K562 (cell line): ENCODE results near the gene CNTN3. TPM values are rescaled to one million over a fixed set of nuclear protein-coding genes. Genes with fewer than 3 reads are reported as not detected.

Experiments
- ATAC-seq: fragments of 200-7000 bp; cut with Tn5 transposase; 3 replicates; pipeline ENCODE4 v1.9.1; 2020; ENCODE audit warnings: moderate library complexity
- BruUV-seq: library from RNA; stranded (reverse); fragments of 400-500 nt; replicated peaks from 2 replicates; lab custom pipeline; 2021; lab: Mats Ljungman, UMichigan
- CTCF ChIA-PET: fragments of 300-600 bp; formaldehyde crosslinking; extraction: SDS; loops from one replicate; lab custom pipeline; 2021; ENCODE audit warnings: low intra/inter-chr PET ratio; lab: Yijun Ruan, JAX
- POLR2A ChIA-PET: fragments of 300-600, 350-650 bp; sonication (Branson Sonifier 250); formaldehyde crosslinking; extraction: SDS; loops from one replicate; lab custom pipeline; 2021; ENCODE audit warnings: antibody characterized with exemption, inconsistent platforms; lab: Yijun Ruan, JAX
- DNase-seq, 4 experiments: peaks; one replicate each; pipeline versions ENCODE4 v3.0.0 to v3.0.0-alpha.2; 2011 to 2018; ENCODE audit warnings: low spot score in 3 of 4, mixed read lengths in 3 of 4; ENCODE audit errors: extremely low read depth in 1 of 4
- FAIRE-seq: peaks from 2 replicates; lab custom pipeline; 2011; peaks lifted over from hg19 to GRCh38; lab: Jason Lieb, UNC
- H2AFZ ChIP-seq: 2 replicates; pipeline ENCODE4 v1.6.0; 2011; ENCODE audit warnings: low read depth, low read length, control low read depth, inconsistent platforms
- H3K27ac ChIP-seq: fragments of 200-600 bp; 3 replicates; pipeline ENCODE4 v1.8.0; 2011; ENCODE audit warnings: low read depth, mild to moderate bottlenecking, control low read depth, inconsistent platforms, low read length, moderate library complexity, mixed read lengths; ENCODE audit errors: extremely low read depth
- H3K27me3 ChIP-seq, 2 experiments: fragments of 300-600 bp in 1 of 2; 2 replicates in 1 of 2; 3 replicates in 1 of 2; pipeline versions ENCODE4 v1.6.0 to v1.8.0; 2011; ENCODE audit warnings: inconsistent platforms in 2 of 2, low read length in 2 of 2, mild to moderate bottlenecking in 1 of 2, mixed read lengths in 1 of 2, moderate library complexity in 1 of 2; ENCODE audit not compliant: control insufficient read depth in 2 of 2, insufficient read depth in 2 of 2
- H3K36me3 ChIP-seq: fragments of 300-600 bp; 3 replicates; pipeline ENCODE4 v1.8.0; 2011; ENCODE audit warnings: mild to moderate bottlenecking, low read length, inconsistent platforms; ENCODE audit not compliant: control insufficient read depth, insufficient read depth
- H3K4me1 ChIP-seq, 2 experiments: fragments of 200-600 bp in 1 of 2; replicated peaks in 1 of 2; 2 replicates in 1 of 2; 3 replicates in 1 of 2; pipeline versions ENCODE4 v1.5.1 to v1.8.0; 2011; ENCODE audit warnings: inconsistent platforms in 2 of 2, low read length in 2 of 2, mild to moderate bottlenecking in 1 of 2, mixed read lengths in 1 of 2, moderate library complexity in 1 of 2; ENCODE audit not compliant: control insufficient read depth in 2 of 2, insufficient read depth in 2 of 2
- H3K4me2 ChIP-seq: 2 replicates; pipeline ENCODE4 v1.6.1; 2011; ENCODE audit warnings: low read length, control low read depth, inconsistent platforms, mixed read lengths; ENCODE audit not compliant: insufficient read depth
- H3K4me3 ChIP-seq: fragments of 200-600 bp; sonication (generic), shearing (Covaris generic); 2 replicates; pipeline ENCODE4 v1.5.1; 2016; ENCODE audit warnings: control low read depth, inconsistent platforms
- H3K79me2 ChIP-seq: fragments of 200-600 bp; 3 replicates; pipeline ENCODE4 v1.8.0; 2011; ENCODE audit warnings: low read length, inconsistent platforms; ENCODE audit not compliant: control insufficient read depth, insufficient read depth
- H3K9ac ChIP-seq, 2 experiments: 2 replicates each; pipeline versions ENCODE4 v1.6.0 to v1.6.1; 2011; ENCODE audit warnings: low read depth in 2 of 2, low read length in 2 of 2, control low read depth in 1 of 2, inconsistent platforms in 1 of 2, mild to moderate bottlenecking in 1 of 2, mixed read lengths in 1 of 2; ENCODE audit not compliant: insufficient read depth in 1 of 2
- H3K9me1 ChIP-seq: one replicate; pipeline ENCODE4 v1.6.0; 2011; ENCODE audit warnings: inconsistent platforms, mild to moderate bottlenecking, low read length, moderate library complexity; ENCODE audit not compliant: control insufficient read depth, insufficient read depth
- H3K9me3 ChIP-seq: replicated peaks from 2 replicates; pipeline ENCODE4 v1.5.1; 2011; ENCODE audit warnings: low read depth, low read length, inconsistent platforms; ENCODE audit not compliant: control insufficient read depth, insufficient read depth
- H4K20me1 ChIP-seq: replicated peaks from 2 replicates; pipeline ENCODE4 v1.6.1; 2011; ENCODE audit warnings: low read length, inconsistent platforms, mixed read lengths; ENCODE audit not compliant: control insufficient read depth, insufficient read depth
- ELF2 ChIP-seq: fragments of 250-450 bp; sonication (Bioruptor Pico); IDR thresholded peaks from 2 replicates; pipeline ENCODE4 v1.5.0; 2021; ENCODE audit warnings: mild to moderate bottlenecking
- MEF2A ChIP-seq: IDR thresholded peaks from 2 replicates; pipeline ENCODE4 v1.6.1; 2011; ENCODE audit warnings: low read depth, mild to moderate bottlenecking, low read length, moderate library complexity; ENCODE audit not compliant: control insufficient read depth
- NR2C2 ChIP-seq, 2 experiments: fragments of 200-800 bp in 1 of 2; sonication (Bioruptor generic) in 1 of 2; sonication (generic) in 1 of 2; formaldehyde crosslinking in 1 of 2; IDR thresholded peaks; 2 replicates each; pipeline versions ENCODE4 v1.6.1 to v1.8.0; 2016 to 2022; ENCODE audit warnings: mild to moderate bottlenecking in 1 of 2, missing compliant biosample characterization in 1 of 2, missing genetic modification characterization in 1 of 2, missing genetic modification reagents in 1 of 2
- SMARCA4 ChIP-seq: fragments of 450-650 bp; IDR thresholded peaks from 2 replicates; pipeline ENCODE4 v1.6.1; 2016
- TAF9B ChIP-seq: fragments of 450-650 bp; IDR thresholded peaks from 2 replicates; pipeline ENCODE4 v1.6.1; 2018; ENCODE audit warnings: mild to moderate bottlenecking; ENCODE audit not compliant: partially characterized antibody
- WGBS: fragments of 100-300 bp; shearing (Covaris generic); methylation state at CpG from one replicate; pipeline ENCODE4 v1.1.6; 2016; ENCODE audit warnings: low coverage, mixed read lengths; ENCODE audit not compliant: insufficient coverage; ENCODE audit errors: missing lambda C conversion rate; 5-methylcytosine and 5-hydroxymethylcytosine counted together
- in situ Hi-C: fragments of 300-500 bp; cut with MboI; formaldehyde crosslinking; loops from 4 replicates; pipeline ENCODE4 v1.15.0; 2018; ENCODE audit warnings: inconsistent platforms, mixed read lengths
- intact Hi-C: fragments of 100-400 bp; cut with micrococcal nuclease; formaldehyde crosslinking; loops from 2 replicates; pipeline ENCODE4 v1.14.2; 2022
- polyA plus RNA-seq, 8 experiments: library from polyadenylated mRNA; depleted of rRNA in 4 of 8; stranded (reverse) in 5 of 8; unstranded in 3 of 8; fragments of >200 nt; fragmentation: Nextera tagmentation in 2 of 8; fragmentation: Illumina TruSeq in 1 of 8; extraction: Ambion mirVana in 2 of 8; extraction: Trizol in 1 of 8; gene quantifications; 2 replicates each; pipeline versions ENCODE4 v1.2.1 to v1.2.3, GENCODE V29; 2011 to 2014; ENCODE audit warnings: inconsistent platforms in 1 of 8, missing spikeins in 1 of 8
- total RNA-seq, 7 experiments: library from RNA; depleted of rRNA in 6 of 7; stranded (reverse); fragments of >200 nt in 6 of 7; fragmentation: Illumina TruSeq in 2 of 7; extraction: Trizol in 2 of 7; gene quantifications; 2 replicates each; pipeline versions ENCODE4 v1.2.1 to v1.2.3, GENCODE V29; 2011 to 2021; ENCODE audit warnings: low replicate concordance in 1 of 7
- TF ChIP-seq, protein P1 (sequence below): fragments of 450-650 bp; formaldehyde crosslinking; conservative IDR thresholded peaks from 2 replicates; pipeline ENCODE4 v1.4.0; 2022; ENCODE audit warnings: mild to moderate bottlenecking, missing genetic modification characterization

CNTN3 gene
- total and polyA plus RNA-seq, 9 of the 15 experiments (the other 6 are each of a cell fraction or from before 2014, with no cell fraction given): 0.01 to 0.07 (median 0.03) TPM; not detected in 3

GRCh38 chr3:74590620-74591262, 23.7 kb downstream of the CNTN3 start (continued):
- TF ChIP-seq MEF2A: no peak
- TF ChIP-seq, protein P1, sequence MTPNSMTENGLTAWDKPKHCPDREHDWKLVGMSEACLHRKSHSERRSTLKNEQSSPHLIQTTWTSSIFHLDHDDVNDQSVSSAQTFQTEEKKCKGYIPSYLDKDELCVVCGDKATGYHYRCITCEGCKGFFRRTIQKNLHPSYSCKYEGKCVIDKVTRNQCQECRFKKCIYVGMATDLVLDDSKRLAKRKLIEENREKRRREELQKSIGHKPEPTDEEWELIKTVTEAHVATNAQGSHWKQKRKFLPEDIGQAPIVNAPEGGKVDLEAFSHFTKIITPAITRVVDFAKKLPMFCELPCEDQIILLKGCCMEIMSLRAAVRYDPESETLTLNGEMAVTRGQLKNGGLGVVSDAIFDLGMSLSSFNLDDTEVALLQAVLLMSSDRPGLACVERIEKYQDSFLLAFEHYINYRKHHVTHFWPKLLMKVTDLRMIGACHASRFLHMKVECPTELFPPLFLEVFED (CRISPR knock-in tag): no peak
- TF ChIP-seq, all 486 proteins: peak for 0

DNA sequence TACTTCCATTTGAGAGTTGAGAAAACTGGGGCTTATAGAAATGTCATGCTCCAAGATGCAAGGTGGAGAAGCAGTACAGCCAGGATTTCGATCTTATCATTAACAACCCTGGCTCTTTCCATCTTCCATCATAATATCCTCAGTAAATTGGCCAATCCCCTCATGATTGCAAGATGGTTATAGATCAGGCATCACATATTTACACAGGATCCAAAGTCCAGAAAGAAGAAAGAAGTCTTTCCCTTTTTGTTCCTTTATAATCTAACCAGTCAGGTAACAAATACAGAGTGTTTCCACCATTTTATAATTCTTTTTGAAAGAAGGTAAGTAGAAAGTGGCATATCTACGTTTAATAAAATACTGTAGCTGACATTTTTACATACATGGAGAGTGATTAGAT, 29.7 kb downstream of the CNTN3 start:
- Histone ChIP-seq H2AFZ (no peak overlapping the region), H3K27ac (no peak overlapping the region), H3K9me1 (no peaks in the 10 kb centered on the region)
- intact Hi-C loops: no loop called here
- ATAC-seq: no peak
- TF ChIP-seq SMARCA4: no peak
- TF ChIP-seq NR2C2 (CRISPR knock-in tag; IDR thresholded peaks at IDR 0.05): no peak
- TF ChIP-seq NR2C2 (tag; IDR thresholded peaks at IDR 0.05): no peak
- no peak for TF ChIP-seq TAF9B
- TF ChIP-seq ELF2 (CRISPR knock-in tag): no peak
- TF ChIP-seq, all 486 proteins: peak for 0
- H3K36me3 ChIP-seq: no peaks in the 10 kb centered on the region
- no peaks in the 10 kb centered on the region for H3K27me3 ChIP-seq
- no TSS peak for BruUV-seq
- ChIA-PET POLR2A (no interaction called here), CTCF (no interaction called here)
- H4K20me1 ChIP-seq: no peaks in the 10 kb centered on the region
- no peak overlapping the region for H3K4me2 ChIP-seq
- in situ Hi-C loops: no loop called here
- WGBS: 8% methylated on average over 2 of the region's 2 CpGs
- no peaks in the 10 kb centered on the region for H3K4me1 ChIP-seq
- H3K9ac ChIP-seq: no peak overlapping the region
- H3K79me2 ChIP-seq: no peaks in the 10 kb centered on the region
- FAIRE-seq (no peak), DNase-seq (no peak)
- H3K4me3 ChIP-seq: no peak overlapping the region
- H3K9me3 ChIP-seq: no peaks in the 10 kb centered on the region
